GM18951 (cell line): Measurements from ENCODE around the gene AIRE.
"Not testable (repeated sequence)": the region's sequence is repeated elsewhere in the genome, so short reads cannot be mapped to it uniquely, and the experiment has no call there.

Experiments
- POLR2A ChIP-seq: IDR thresholded peaks from 4 replicates; pipeline ENCODE4 v1.6.1; 2011; ENCODE audit warnings: mild to moderate bottlenecking; ENCODE audit not compliant: insufficient read length, insufficient read depth; ENCODE audit errors: extremely low read depth
- in situ Hi-C: fragments of 300-500 bp; cut with MboI; formaldehyde crosslinking; loops from one replicate; pipeline ENCODE4 v1.12.0; 2022; ENCODE audit warnings: low sequenced_read_pairs, mixed read lengths, inconsistent platforms; ENCODE audit not compliant: unreplicated experiment

AIRE gene

DNA sequence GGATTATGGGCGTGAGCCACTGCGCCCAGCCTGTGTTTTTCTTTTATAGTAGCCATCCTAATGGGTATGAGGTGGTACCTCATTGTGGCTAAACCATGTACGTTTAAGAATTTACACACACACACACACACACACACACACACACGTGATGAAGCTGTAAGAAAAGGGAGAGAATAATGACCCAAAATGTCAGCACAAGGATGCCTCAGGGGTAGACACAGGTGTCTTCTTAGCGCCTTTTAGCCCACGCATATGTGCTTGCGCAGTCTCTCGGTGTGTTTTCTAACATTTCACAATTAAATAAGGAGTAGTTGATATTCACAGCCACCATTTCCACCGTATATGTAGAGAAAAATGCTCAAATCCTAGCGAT is 13.4 kb downstream of the AIRE start:
- TF ChIP-seq POLR2A: no peak

DNA sequence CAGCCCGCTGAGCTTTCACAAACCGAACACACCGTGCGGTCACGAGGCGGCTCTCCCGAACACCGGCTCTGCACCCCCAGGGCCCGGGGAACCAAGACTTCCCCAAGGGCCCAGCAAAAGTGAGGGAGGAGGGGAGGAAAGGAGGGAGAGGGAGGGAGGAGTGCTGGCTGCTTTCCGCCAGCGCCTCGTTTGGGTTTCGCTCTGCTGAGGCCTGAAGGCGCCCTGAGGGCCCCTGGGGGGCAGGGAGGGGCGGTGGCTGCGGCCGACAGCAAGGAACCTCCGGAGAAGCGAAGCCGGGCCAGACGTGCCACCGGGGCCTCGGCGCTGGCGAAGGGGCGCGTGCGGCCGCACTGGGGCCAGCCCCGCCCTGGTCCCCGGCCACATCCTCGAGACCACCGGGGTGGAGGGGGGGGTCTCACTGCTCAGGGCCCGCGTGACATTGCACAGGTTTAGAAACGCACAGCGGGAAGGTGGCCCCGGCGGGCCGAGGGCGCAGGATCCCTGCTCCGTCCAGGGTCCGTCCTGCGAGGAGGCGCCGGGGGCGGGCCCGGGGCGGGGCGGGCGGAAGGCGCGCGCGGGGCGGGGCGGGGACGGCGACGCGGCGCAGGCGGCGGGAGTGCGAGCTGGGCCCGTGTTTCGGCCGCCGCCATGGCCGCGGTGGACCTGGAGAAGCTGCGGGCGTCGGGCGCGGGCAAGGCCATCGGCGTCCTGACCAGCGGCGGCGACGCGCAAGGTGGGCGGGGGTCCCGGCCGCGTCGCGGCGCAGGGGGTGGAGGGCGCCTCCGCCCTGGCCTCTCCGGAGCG is 14.0 kb downstream of the AIRE start, which contains the start of gene PFKL:
PFKL (plus strand) TSS at position 596 of the 804 bp plus-strand sequence; CDS start at position 649, 53 bp downstream.
- in situ Hi-C loops: loop anchor here (25.0 kb wide), 1 partner anchor 162 kb away; the partner anchor contains the start of gene GATD3
- peak; percentile 85 for TF ChIP-seq POLR2A

More for the DNA sequence above, 13.4 kb downstream of the AIRE start:
- in situ Hi-C loops: loop anchor here (25.0 kb wide), 1 partner anchor 162 kb away; the partner anchor contains the start of gene GATD3

- TF ChIP-seq POLR2A: no peak
- in situ Hi-C loops: no loop called here
Observed at GRCh38 chr21:44300262-44300959, 14.7 kb downstream of the AIRE start.

DNA sequence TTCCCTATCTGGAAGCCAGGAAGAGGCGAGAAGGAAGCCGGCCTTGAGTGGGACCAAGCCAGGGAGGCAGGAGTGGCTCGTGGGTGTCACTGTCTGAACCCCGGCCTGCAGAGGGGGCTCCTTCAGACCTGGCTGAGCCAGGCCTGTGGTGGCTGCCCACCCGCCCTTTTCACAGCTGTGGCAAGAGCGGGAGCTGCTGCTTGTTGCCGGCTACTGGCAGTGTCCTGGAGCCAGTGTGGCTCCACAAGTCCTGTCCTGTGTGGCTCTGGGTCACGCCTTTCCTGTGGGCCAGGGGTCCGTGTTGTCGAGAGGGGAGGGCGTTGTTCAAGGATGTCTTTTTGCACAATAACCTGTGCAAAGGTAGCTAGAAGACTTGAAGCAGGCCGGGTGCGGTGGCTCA is 15.5 kb downstream of the AIRE start:
- in situ Hi-C loops: no loop called here
- no peak for TF ChIP-seq POLR2A

- no peak for TF ChIP-seq POLR2A
- in situ Hi-C loops: no loop called here
Observed at GRCh38 chr21:44301961-44302406, 16.3 kb downstream of the AIRE start.

GRCh38 chr21:44302573-44303401 is 17.1 kb downstream of the AIRE start:
- in situ Hi-C loops: not testable (repeated sequence)

GRCh38 chr21:44303490-44303981 is 17.9 kb downstream of the AIRE start:
- no peak for TF ChIP-seq POLR2A
- in situ Hi-C loops: no loop called here

DNA sequence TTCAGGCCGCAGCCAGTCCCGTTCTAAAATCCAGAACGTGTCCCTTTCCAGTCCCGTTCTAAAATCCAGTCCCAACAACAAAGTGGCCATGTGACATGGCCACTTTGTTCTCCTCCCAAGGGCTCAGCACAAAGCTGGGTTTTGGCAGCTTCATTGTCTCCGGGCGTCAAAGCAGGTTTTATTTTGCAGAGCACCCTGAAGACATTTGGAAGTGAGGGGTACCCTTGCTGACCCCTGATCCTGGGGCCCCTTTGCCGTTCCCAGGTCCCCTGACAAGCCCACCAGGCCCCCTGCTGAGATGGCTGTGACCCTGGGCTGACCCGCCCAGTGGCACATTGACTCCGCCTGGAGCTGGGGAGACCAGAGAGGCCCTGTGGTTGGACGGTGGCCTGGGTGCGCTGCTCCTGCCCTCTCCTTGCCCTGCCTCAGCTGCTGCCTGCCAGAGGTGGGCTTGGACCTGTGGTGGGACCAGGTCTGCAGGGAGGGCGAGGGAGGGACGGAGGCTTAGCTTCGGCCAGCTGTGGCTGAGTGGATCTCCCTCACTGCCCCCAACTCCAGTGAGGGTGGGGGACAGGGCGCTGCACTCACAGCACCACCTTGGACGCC is 18.4 kb downstream of the AIRE start:
- no peak for TF ChIP-seq POLR2A
- in situ Hi-C loops: no loop called here

GRCh38 chr21:44304877-44305293 is 19.2 kb downstream of the AIRE start:
- no peak for TF ChIP-seq POLR2A
- in situ Hi-C loops: no loop called here

DNA sequence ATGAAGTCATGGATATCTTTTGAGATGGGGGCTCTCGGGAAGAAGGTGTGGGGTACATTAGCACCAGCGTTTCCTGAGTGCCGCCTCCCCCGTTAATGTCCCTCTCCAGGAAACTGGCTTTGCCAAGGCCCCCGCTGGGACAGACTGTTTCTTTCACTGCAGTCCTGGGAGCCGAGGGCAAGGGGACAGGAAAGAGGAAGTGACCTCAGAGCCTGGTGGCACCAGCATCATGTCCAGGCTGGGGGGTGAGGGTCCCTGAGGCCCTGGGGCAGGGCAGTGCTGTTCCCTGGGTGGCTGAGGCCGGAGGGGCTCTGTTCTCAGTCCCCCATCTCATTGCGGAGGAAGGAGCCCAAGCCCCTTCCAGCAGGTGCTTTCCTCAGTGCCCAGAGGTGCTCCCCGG is 20.0 kb downstream of the AIRE start:
- in situ Hi-C loops: no loop called here
- no peak for TF ChIP-seq POLR2A

DNA sequence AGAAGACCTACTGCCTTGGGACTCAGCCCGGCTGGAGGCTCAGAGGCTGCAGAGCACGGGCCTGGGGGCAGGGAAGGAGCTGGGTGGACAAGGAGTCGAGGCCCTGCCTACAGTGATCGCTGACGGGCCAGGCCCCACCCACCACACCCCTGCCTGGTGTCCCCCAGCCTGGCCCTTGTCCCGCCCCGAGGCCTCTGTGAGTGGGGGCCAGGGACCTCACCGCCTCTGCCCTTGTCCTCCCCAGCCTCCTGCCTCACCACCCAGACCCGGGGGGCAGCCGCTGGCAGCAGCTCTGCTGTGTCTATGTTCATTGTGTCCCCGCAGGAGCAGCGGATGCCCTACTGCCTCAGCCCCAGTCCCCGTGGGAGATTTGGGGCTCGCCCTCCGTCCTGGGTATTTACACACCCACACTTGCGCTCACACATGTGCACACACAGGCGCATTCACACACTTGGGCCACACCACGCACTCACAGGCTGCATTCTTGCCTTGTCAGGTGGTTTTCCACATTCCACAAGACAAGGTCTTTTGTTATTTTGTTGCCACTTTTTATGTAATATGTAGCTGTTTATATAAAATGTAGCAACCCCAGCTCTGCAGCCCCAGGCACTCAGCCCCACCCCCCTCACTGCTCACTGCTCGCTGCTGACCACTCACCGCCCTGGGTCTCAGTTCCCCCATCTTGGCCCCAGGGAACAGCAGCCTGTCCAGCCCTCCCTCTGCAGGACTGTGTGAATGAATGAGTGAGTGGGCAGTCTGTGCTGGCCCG is 21.4 kb downstream of the AIRE start:
- no peak for TF ChIP-seq POLR2A
- in situ Hi-C loops: no loop called here
